ENCODE results near the gene IL32.

IL32 gene

DNA sequence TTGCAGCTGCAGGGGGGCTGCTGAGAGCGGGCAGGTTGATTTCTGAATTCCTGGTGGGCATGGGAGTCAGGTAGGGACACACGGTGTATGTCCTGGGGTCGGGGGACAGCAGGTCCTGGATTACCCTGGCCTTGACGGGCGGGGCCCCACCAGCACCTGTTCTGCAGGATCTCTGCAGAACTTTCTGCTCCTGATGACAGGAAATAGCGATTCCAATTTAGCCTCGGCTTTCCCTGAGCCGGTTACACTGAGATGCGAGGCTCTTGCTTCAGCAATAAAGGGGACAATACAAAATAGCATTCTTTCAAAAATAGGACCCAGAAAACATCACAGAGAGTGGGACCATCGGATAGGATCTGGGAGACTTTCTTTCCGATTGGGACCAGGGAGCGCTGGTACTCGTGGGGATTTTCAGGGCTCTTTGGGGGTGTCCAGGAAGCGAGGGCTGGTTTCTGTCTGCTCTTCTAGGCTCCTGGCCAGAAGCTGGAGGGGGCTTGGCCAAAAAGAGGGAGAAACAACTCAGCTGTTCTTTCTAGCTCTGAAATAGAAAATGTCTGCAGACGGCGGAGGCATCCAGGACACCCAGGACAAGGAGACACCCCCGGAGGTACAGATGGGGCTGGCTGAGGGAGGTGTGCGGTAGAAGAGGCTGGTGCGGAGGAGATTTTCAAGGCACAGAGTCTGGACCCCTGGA, 47.6 kb downstream of the IL32 start:
- H4K20me1 ChIP-seq (ENCODE audit: insufficient read depth, low read length): no peaks in the 10 kb centered on the region
- peaks cover 7% of the 10 kb centered on the region; the same call in 1 of the 2 replicates for H3K4me1 ChIP-seq (ENCODE audit: low read length)
- peak overlapping the region; percentile 86 for H3K4me2 ChIP-seq (ENCODE audit: low read depth, low read length)
- no peaks in the 10 kb centered on the region for H3K9me2 ChIP-seq (replicated peaks; ENCODE audit: insufficient read depth, low read length)
- peak overlapping the region; percentile 49; the same call in 1 of the 2 replicates for H3K9ac ChIP-seq (ENCODE audit: low read length)
- no peaks in the 10 kb centered on the region for H3K9me3 ChIP-seq (replicated peaks; ENCODE audit: insufficient read depth, low read length)
- TF ChIP-seq EZH2 (optimal IDR thresholded peaks at IDR 0.05; ENCODE audit: low read depth, low read length) (no peak), EZH2phosphoT487 (IDR thresholded peaks at IDR 0.05; ENCODE audit: low read length) (no peak)
- TF ChIP-seq, protein P1, sequence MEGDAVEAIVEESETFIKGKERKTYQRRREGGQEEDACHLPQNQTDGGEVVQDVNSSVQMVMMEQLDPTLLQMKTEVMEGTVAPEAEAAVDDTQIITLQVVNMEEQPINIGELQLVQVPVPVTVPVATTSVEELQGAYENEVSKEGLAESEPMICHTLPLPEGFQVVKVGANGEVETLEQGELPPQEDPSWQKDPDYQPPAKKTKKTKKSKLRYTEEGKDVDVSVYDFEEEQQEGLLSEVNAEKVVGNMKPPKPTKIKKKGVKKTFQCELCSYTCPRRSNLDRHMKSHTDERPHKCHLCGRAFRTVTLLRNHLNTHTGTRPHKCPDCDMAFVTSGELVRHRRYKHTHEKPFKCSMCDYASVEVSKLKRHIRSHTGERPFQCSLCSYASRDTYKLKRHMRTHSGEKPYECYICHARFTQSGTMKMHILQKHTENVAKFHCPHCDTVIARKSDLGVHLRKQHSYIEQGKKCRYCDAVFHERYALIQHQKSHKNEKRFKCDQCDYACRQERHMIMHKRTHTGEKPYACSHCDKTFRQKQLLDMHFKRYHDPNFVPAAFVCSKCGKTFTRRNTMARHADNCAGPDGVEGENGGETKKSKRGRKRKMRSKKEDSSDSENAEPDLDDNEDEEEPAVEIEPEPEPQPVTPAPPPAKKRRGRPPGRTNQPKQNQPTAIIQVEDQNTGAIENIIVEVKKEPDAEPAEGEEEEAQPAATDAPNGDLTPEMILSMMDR (IDR thresholded peaks at IDR 0.05; ENCODE audit: low read length): no peak
- peaks cover 8% of the 10 kb centered on the region for H3K27me3 ChIP-seq (replicated peaks; ENCODE audit: insufficient read depth, low read length)
- H3K27ac ChIP-seq (ENCODE audit: low read length): no peak overlapping the region
- no peaks in the 10 kb centered on the region for H3K79me2 ChIP-seq (ENCODE audit: low read length)
- H3K4me3 ChIP-seq (ENCODE audit: low read length): peak overlapping the region; percentile 70
- H2AFZ ChIP-seq (ENCODE audit: low read length): peak overlapping the region; percentile 68
- no peaks in the 10 kb centered on the region for H3K36me3 ChIP-seq (replicated peaks; ENCODE audit: insufficient read depth, low read length)
- H3F3A ChIP-seq (ENCODE audit: insufficient read depth, low read length): no peaks in the 10 kb centered on the region
- no peak for DNase-seq

DNA sequence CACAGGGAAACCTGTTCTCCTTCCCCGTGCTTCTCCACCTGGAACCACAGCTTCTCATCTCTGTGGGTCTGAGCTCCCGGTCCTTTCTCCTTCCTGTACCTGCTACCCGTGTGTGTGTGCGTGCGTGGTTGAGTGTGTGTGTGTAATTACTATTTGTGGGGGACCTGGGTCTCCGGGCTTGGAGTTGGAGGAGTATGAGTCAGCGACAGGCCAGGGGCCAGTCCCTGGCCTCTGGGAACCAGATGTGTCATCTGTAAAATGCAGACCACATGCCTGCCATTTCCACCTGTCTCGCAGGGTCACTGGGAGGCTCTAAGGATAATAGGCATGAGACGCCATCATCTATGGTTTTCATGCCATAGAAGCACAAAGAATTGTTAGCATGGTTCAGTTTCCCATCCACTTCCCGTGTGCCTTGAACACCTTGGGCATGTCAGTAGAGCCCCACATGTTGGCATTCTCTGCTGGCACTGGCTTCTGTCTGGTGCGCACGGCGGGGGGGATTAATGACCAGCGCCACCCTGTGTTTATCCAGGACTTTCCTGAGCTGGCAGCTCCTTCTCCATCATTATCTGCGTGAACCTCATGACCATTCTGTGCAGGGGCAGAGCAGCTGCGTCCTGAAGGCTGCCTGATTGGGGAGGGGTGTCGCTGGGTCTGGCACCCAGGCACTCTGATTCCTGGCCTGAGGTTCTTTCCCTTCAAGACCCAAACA, 48.5 kb downstream of the IL32 start:
- Histone ChIP-seq H3K9me2 (replicated peaks; ENCODE audit: insufficient read depth, low read length) (no peaks in the 10 kb centered on the region), H3F3A (ENCODE audit: insufficient read depth, low read length) (no peaks in the 10 kb centered on the region), H2AFZ (ENCODE audit: low read length) (no peak overlapping the region), H3K9me3 (replicated peaks; ENCODE audit: insufficient read depth, low read length) (no peaks in the 10 kb centered on the region), H3K4me2 (ENCODE audit: low read depth, low read length) (peak overlapping the region; percentile 86; the same call in 1 of the 2 replicates), H3K79me2 (ENCODE audit: low read length) (no peaks in the 10 kb centered on the region), H3K27me3 (replicated peaks; ENCODE audit: insufficient read depth, low read length) (peaks cover 8% of the 10 kb centered on the region), H3K27ac (ENCODE audit: low read length) (no peak overlapping the region), H3K4me1 (ENCODE audit: low read length) (peaks cover 7% of the 10 kb centered on the region; the same call in 1 of the 2 replicates), H4K20me1 (ENCODE audit: insufficient read depth, low read length) (no peaks in the 10 kb centered on the region), H3K9ac (ENCODE audit: low read length) (no peak overlapping the region), H3K4me3 (ENCODE audit: low read length) (no peak overlapping the region), H3K36me3 (replicated peaks; ENCODE audit: insufficient read depth, low read length) (no peaks in the 10 kb centered on the region)
- TF ChIP-seq, protein P1 (IDR thresholded peaks at IDR 0.05; ENCODE audit: low read length): no peak
- TF ChIP-seq EZH2 (optimal IDR thresholded peaks at IDR 0.05; ENCODE audit: low read depth, low read length) (no peak), EZH2phosphoT487 (IDR thresholded peaks at IDR 0.05; ENCODE audit: low read length) (no peak)
- DNase-seq: no peak

DNA sequence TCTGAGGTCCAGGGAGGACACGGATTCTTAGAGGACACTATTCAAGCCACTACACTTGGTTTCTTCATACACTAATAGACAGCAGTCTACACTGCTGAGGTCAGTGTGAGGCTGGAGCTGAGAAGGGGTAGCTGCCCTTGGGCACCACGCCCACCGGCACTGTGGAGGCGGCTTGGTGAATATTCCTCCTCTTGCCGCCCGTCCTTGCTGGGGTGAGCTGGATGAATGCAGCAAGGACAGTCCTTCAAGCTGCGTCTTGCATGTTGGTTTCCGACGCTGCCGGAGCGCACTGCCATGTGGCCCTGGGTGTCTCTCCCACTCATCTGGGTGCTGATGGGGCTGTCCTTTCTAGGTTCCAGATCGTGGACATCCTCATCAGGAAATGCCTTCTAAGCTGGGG, 49.6 kb downstream of the IL32 start:
- H3K9me2 ChIP-seq (replicated peaks; ENCODE audit: insufficient read depth, low read length): no peaks in the 10 kb centered on the region
- no peak for DNase-seq
- H3F3A ChIP-seq (ENCODE audit: insufficient read depth, low read length): no peaks in the 10 kb centered on the region
- H2AFZ ChIP-seq (ENCODE audit: low read length): no peak overlapping the region
- no peaks in the 10 kb centered on the region for H3K36me3 ChIP-seq (replicated peaks; ENCODE audit: insufficient read depth, low read length)
- no peaks in the 10 kb centered on the region for H3K79me2 ChIP-seq (ENCODE audit: low read length)
- H3K4me2 ChIP-seq (ENCODE audit: low read depth, low read length): no peak overlapping the region
- H3K27ac ChIP-seq (ENCODE audit: low read length): no peak overlapping the region
- no peak overlapping the region for H3K9ac ChIP-seq (ENCODE audit: low read length)
- no peak overlapping the region for H3K4me3 ChIP-seq (ENCODE audit: low read length)
- H4K20me1 ChIP-seq (ENCODE audit: insufficient read depth, low read length): no peaks in the 10 kb centered on the region
- H3K9me3 ChIP-seq (replicated peaks; ENCODE audit: insufficient read depth, low read length): no peaks in the 10 kb centered on the region
- H3K27me3 ChIP-seq (replicated peaks; ENCODE audit: insufficient read depth, low read length): peaks cover 8% of the 10 kb centered on the region
- TF ChIP-seq, protein P1 (IDR thresholded peaks at IDR 0.05; ENCODE audit: low read length): no peak
- TF ChIP-seq EZH2 (optimal IDR thresholded peaks at IDR 0.05; ENCODE audit: low read depth, low read length) (no peak), EZH2phosphoT487 (IDR thresholded peaks at IDR 0.05; ENCODE audit: low read length) (no peak)
- peaks cover 7% of the 10 kb centered on the region; the same call in 1 of the 2 replicates for H3K4me1 ChIP-seq (ENCODE audit: low read length)
